Mesenchymal stem cell (in vitro differentiated cells and primary cell): Measurements from ENCODE around the gene TMEM222.
A peak's percentile ranks its signal among the peaks of the same experiment; 100 is the strongest.

Experiments
- DNase-seq: peaks from one replicate; pipeline ENCODE4 v3.0.0-alpha.2; 2013
- H2AFZ ChIP-seq: one replicate; pipeline ENCODE4 v1.6.1; 2013; ENCODE audit warnings: low read depth, mild to moderate bottlenecking, control low read depth, inconsistent platforms, low read length, moderate library complexity
- H2AK5ac ChIP-seq: 2 replicates; pipeline ENCODE4 v1.6.1; 2013; ENCODE audit warnings: low read length, moderate library complexity, mild to moderate bottlenecking, inconsistent platforms; ENCODE audit not compliant: severe bottlenecking
- H2BK120ac ChIP-seq: one replicate; pipeline ENCODE4 v1.6.1; 2013; ENCODE audit warnings: low read depth, mild to moderate bottlenecking, inconsistent platforms, low read length, moderate library complexity
- H2BK12ac ChIP-seq, 2 experiments: one replicate each; pipeline ENCODE4 v1.6.1; 2013; ENCODE audit warnings: inconsistent platforms in 2 of 2, low read length in 2 of 2, mild to moderate bottlenecking in 2 of 2, moderate library complexity in 2 of 2, control low read depth in 1 of 2
- H2BK15ac ChIP-seq: one replicate; pipeline ENCODE4 v1.6.1; 2013; ENCODE audit warnings: mild to moderate bottlenecking, low read depth, inconsistent platforms; ENCODE audit not compliant: poor library complexity, severe bottlenecking
- H2BK5ac ChIP-seq: 2 replicates; pipeline ENCODE4 v1.6.1; 2013; ENCODE audit warnings: low read depth, mild to moderate bottlenecking, low read length, control low read depth, inconsistent platforms; ENCODE audit not compliant: poor library complexity, severe bottlenecking
- H3K14ac ChIP-seq, 2 experiments: one replicate each; pipeline ENCODE4 v1.6.1; 2013; ENCODE audit warnings: inconsistent platforms in 2 of 2, low read length in 2 of 2, control low read depth in 1 of 2, mild to moderate bottlenecking in 1 of 2, moderate library complexity in 1 of 2
- H3K18ac ChIP-seq, 2 experiments: one replicate each; pipeline ENCODE4 v1.6.1; 2013; ENCODE audit warnings: inconsistent platforms in 2 of 2, low read length in 2 of 2, control low read depth in 1 of 2, low read depth in 1 of 2, mild to moderate bottlenecking in 1 of 2
- H3K23ac ChIP-seq, 2 experiments: one replicate each; pipeline ENCODE4 v1.6.1; 2013; ENCODE audit warnings: inconsistent platforms in 2 of 2, low read length in 2 of 2, mild to moderate bottlenecking in 2 of 2, moderate library complexity in 2 of 2, control low read depth in 1 of 2
- H3K27ac ChIP-seq: 2 replicates; pipeline ENCODE4 v1.5.1; 2013; ENCODE audit warnings: mild to moderate bottlenecking, moderate library complexity, low read length, control low read depth, inconsistent platforms; ENCODE audit not compliant: poor library complexity, severe bottlenecking
- H3K27me3 ChIP-seq, 2 experiments: 2 replicates each; pipeline versions ENCODE4 v1.6.1 to v1.7.0; 2013; ENCODE audit warnings: low read length in 2 of 2, mild to moderate bottlenecking in 2 of 2, moderate library complexity in 2 of 2, control low read depth in 1 of 2, inconsistent platforms in 1 of 2; ENCODE audit not compliant: control insufficient read depth in 1 of 2, insufficient read depth in 1 of 2
- H3K36me3 ChIP-seq, 2 experiments: 2 replicates each; pipeline versions ENCODE4 v1.6.1 to v1.7.0; 2013; ENCODE audit warnings: low read length in 2 of 2, control low read depth in 1 of 2, inconsistent platforms in 1 of 2, low read depth in 1 of 2, mild to moderate bottlenecking in 1 of 2; ENCODE audit not compliant: insufficient read depth in 2 of 2, control insufficient read depth in 1 of 2
- H3K4ac ChIP-seq, 2 experiments: one replicate each; pipeline ENCODE4 v1.6.1; 2013; ENCODE audit warnings: inconsistent platforms in 2 of 2, low read length in 2 of 2, mild to moderate bottlenecking in 2 of 2, moderate library complexity in 2 of 2, control low read depth in 1 of 2, low read depth in 1 of 2
- H3K4me1 ChIP-seq: 2 replicates; pipeline ENCODE4 v1.6.1; 2013; ENCODE audit warnings: low read depth, low read length, control low read depth; ENCODE audit not compliant: control insufficient read depth, insufficient read depth
- H3K4me2 ChIP-seq: 2 replicates; pipeline ENCODE4 v1.6.1; 2013; ENCODE audit warnings: low read length, mild to moderate bottlenecking, inconsistent platforms; ENCODE audit not compliant: poor library complexity, severe bottlenecking
- H3K4me3 ChIP-seq, 2 experiments: 2 replicates each; pipeline versions ENCODE4 v1.5.1 to v1.7.0; 2013; ENCODE audit warnings: low read length in 2 of 2, mild to moderate bottlenecking in 2 of 2, control low read depth in 1 of 2, low read depth in 1 of 2; ENCODE audit not compliant: insufficient read depth in 1 of 2
- H3K79me1 ChIP-seq: replicated peaks from 2 replicates; pipeline ENCODE4 v1.6.1; 2013; ENCODE audit warnings: mild to moderate bottlenecking, control low read depth, low read length, inconsistent platforms; ENCODE audit not compliant: poor library complexity, severe bottlenecking
- H3K9ac ChIP-seq: 2 replicates; pipeline ENCODE4 v1.7.0; 2013; ENCODE audit warnings: mild to moderate bottlenecking, low read length, moderate library complexity
- H3K9me3 ChIP-seq: 2 replicates; pipeline ENCODE4 v1.7.0; 2013; ENCODE audit warnings: mild to moderate bottlenecking, low read length; ENCODE audit not compliant: control insufficient read depth
- H4K8ac ChIP-seq: one replicate; pipeline ENCODE4 v1.6.1; 2013; ENCODE audit warnings: inconsistent platforms, mild to moderate bottlenecking, low read length, moderate library complexity
- H4K91ac ChIP-seq: one replicate; pipeline ENCODE4 v1.6.1; 2013; ENCODE audit warnings: mild to moderate bottlenecking, low read length, inconsistent platforms
- WGBS: methylation state at CpG from one replicate; pipeline ENCODE4 v1.1.7; 2013; ENCODE audit warnings: mixed read lengths; 5-methylcytosine and 5-hydroxymethylcytosine counted together

TMEM222 gene

GRCh38 chr1:27380766-27381733 is 59.1 kb downstream of the TMEM222 start:
- no peak overlapping the region for H2BK12ac ChIP-seq
- H3K27ac ChIP-seq, result no peak overlapping the region
- no peak overlapping the region for H3K23ac ChIP-seq
- no peak overlapping the region for H4K8ac ChIP-seq
- no peak overlapping the region for H2AK5ac ChIP-seq
- H3K14ac ChIP-seq, result no peak overlapping the region
- H3K79me1 ChIP-seq, result no peaks in the 10 kb centered on the region
- H3K4me2 ChIP-seq, result no peak overlapping the region
- peaks cover 12 to 27% of the 10 kb centered on the region in 2 experiments for H3K27me3 ChIP-seq
- H3K4me3 ChIP-seq, result no peak overlapping the region
- no peak overlapping the region for H3K18ac ChIP-seq
- no peak overlapping the region for H2AFZ ChIP-seq
- 87% methylated on average over 8 of the region's 12 CpGs for WGBS
- no peak overlapping the region for H2BK120ac ChIP-seq
- no peak overlapping the region for H3K9ac ChIP-seq
- no peak overlapping the region for H2BK5ac ChIP-seq
- H3K4me1 ChIP-seq, result peaks cover 5% of the 10 kb centered on the region
- DNase-seq, result no peak
- no peaks in the 10 kb centered on the region for H3K36me3 ChIP-seq
- no peak overlapping the region for H3K4ac ChIP-seq
- H3K9me3 ChIP-seq, result no peaks in the 10 kb centered on the region
- H2BK15ac ChIP-seq, result no peak overlapping the region
- H4K91ac ChIP-seq, result peak overlapping the region; percentile 11

- 94% methylated on average over 9 of the region's 18 CpGs for WGBS
- H2BK5ac ChIP-seq, result no peak overlapping the region
- no peak overlapping the region for H3K27ac ChIP-seq
- H3K9ac ChIP-seq, result no peak overlapping the region
- H3K18ac ChIP-seq, result no peak overlapping the region
- H3K4me1 ChIP-seq, result peaks cover 5% of the 10 kb centered on the region
- no peak overlapping the region for H3K4me2 ChIP-seq
- H3K79me1 ChIP-seq, result no peaks in the 10 kb centered on the region
- peaks cover 21 to 27% of the 10 kb centered on the region in 2 experiments for H3K27me3 ChIP-seq
- H2BK15ac ChIP-seq, result no peak overlapping the region
- H3K4ac ChIP-seq, result no peak overlapping the region
- no peak overlapping the region for H2BK12ac ChIP-seq
- H3K23ac ChIP-seq, result no peak overlapping the region
- H3K36me3 ChIP-seq, result no peaks in the 10 kb centered on the region
- H3K14ac ChIP-seq, result no peak overlapping the region
- H2AFZ ChIP-seq, result no peak overlapping the region
- H2BK120ac ChIP-seq, result no peak overlapping the region
- DNase-seq, result no peak
- H3K9me3 ChIP-seq, result no peaks in the 10 kb centered on the region
- no peak overlapping the region for H4K91ac ChIP-seq
- no peak overlapping the region for H2AK5ac ChIP-seq
- no peak overlapping the region for H4K8ac ChIP-seq
- no peak overlapping the region for H3K4me3 ChIP-seq
These were observed 60.2 kb downstream of the TMEM222 start for GRCh38 chr1:27381969-27382762.

DNA sequence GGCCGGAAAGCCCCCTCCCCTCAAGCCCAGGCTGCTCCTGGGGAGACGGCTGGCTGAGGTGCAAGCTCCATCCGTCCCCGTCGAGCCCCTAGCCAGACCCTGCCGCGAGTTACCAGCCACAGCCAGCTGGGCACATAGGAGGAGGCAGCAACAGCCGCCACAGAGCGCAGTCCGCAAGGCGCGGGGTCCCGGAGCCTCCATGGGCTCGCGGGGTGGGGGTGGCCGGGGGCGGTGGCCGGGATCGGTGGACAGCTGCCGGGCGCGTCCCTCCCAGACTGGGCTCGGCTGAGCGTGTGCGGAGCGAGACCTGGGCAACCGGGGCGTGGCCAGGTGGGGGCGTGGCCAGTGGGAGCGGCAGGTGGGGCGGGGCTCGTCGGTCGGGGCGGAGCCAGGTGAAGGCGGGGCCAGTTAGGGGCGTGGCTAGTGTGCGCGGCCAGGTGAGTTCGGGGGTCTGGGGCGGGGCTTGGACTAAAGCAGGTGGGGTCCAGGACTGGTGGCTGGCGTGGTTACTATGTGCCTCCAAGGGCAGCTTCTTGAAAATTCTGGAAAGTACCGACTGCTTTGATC is 61.2 kb downstream of the TMEM222 start, which contains the start of gene CD164L2:
Gene CD164L2, minus strand, starts transcription at position 295 of the 567 bp plus-strand sequence. Its CDS starts 94 bp downstream, at position 201.
- WGBS, result 17% methylated on average over 38 of the region's 43 CpGs
- peaks cover 4% of the 10 kb centered on the region for H3K4me1 ChIP-seq
- H3K4me2 ChIP-seq, result no peak within 1 kb of the TSS
- no peak within 1 kb of the TSS for H2AFZ ChIP-seq
- H3K4me3 ChIP-seq, result no peak within 1 kb of the TSS
- H3K27ac ChIP-seq, result no peak within 1 kb of the TSS
- H3K9ac ChIP-seq, result no peak within 1 kb of the TSS
- no peaks in the 10 kb centered on the region for H3K9me3 ChIP-seq
- no peak within 1 kb of the TSS for H3K14ac ChIP-seq
- H2BK120ac ChIP-seq, result no peak within 1 kb of the TSS
- no peak for DNase-seq
- no peak within 1 kb of the TSS for H3K4ac ChIP-seq
- no peak within 1 kb of the TSS for H2BK5ac ChIP-seq
- no peaks in the 10 kb centered on the region for H3K36me3 ChIP-seq
- no peaks in the 10 kb centered on the region for H3K79me1 ChIP-seq
- H2AK5ac ChIP-seq, result no peak within 1 kb of the TSS
- H4K91ac ChIP-seq, result no peak within 1 kb of the TSS
- no peak within 1 kb of the TSS for H4K8ac ChIP-seq
- no peak within 1 kb of the TSS for H2BK12ac ChIP-seq
- H2BK15ac ChIP-seq, result no peak within 1 kb of the TSS
- H3K23ac ChIP-seq, result no peak within 1 kb of the TSS
- no peak within 1 kb of the TSS for H3K18ac ChIP-seq
- H3K27me3 ChIP-seq, result peaks cover 22 to 27% of the 10 kb centered on the region in 2 experiments
